Superior temporal gyrus (tissue), 1 donor: Measurements from ENCODE around the gene NR4A1.

ENCODE experiments used
- DNase-seq: peaks from one replicate; pipeline ENCODE4 v3.0.0-alpha.2; 2016; ENCODE audit errors: extremely low spot score

Gene NR4A1

DNA sequence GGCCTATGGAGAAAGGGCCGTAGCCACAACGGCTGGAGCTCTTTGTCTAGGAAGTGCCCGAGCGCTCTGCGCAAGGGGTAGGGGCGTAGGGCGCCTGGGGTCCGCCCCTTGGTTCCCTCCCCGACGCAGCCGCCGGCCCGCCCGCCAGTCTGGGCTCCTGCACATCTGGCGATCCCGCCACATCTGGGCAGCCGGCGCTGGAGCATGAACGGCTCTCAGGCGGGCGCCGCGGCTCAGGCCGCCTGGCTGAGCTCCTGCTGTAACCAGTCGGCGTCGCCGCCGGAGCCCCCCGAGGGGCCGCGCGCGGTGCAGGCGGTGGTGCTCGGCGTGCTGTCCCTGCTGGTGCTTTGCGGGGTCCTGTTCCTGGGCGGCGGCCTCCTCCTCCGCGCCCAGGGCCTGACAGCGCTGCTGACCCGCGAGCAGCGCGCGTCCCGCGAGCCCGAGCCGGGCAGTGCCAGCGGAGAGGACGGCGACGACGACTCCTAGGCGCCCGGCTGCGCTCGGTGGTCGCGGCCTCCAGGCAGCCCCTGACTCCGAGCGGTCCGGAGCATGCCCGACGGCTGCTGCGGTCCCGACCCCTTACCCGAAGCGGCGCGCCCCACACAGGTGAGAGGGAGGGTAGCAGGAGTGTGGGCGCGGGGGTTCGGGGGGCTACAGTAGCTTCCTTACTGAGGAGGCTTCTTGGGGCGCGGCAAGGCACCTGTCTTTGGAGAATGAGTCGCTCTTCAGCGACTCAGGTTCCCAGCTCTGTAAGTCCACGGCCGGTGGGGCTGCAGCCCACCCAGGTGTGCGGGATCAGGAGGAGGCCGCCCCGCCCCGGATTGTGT is 28.5 kb downstream of the NR4A1 start, which contains the start of gene SMIM41:
Gene SMIM41, plus strand, starts transcription at position 129 of the 827 bp plus-strand sequence. Its CDS starts 76 bp downstream, at position 205.
- no peak for DNase-seq

DNA sequence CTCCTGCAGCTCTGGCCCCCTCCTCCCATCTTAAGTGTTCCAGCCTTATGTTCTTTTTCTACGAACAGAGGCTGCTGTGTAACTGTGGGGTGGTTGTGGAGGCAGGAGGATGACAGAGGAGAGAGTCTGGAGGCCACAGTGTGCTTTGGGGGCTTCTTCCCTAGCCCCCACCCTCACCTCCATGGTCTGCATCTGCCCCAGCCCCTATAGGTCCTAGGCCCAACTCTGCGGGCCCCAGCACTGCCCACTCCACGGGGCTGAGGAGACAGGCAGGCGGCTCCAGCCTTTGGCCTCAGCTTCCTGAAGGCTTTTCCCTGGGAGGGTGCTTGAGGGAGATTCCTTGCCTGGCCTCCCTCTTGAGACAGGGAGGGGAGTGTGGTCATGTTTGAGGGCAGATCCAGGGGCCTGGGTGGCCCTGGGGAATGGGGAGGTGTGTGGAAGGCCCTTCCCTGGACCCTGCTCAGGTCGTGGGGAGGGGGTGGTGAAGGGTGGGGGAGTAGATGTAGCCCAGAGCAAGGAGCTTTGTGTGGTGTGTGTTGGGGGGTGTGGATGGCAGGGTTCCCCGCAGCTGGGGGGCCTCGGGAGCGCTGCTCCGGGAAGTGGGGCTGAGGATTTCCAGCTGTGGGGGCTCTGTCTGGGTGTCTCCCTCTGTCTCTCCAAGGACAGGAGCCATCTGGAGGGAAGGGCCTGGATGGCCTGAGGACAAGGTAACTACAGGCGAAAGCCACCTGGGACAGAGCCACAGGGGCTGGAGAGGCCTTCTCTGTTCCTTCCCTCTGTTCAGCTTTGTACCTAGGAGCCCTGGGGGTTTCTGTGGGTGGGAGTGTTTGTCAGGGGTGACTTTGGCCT is 29.4 kb downstream of the NR4A1 start:
- DNase-seq: no peak

- no peak for DNase-seq
These were observed 30.1 kb downstream of the NR4A1 start for GRCh38 chr12:52081263-52081733.

DNA sequence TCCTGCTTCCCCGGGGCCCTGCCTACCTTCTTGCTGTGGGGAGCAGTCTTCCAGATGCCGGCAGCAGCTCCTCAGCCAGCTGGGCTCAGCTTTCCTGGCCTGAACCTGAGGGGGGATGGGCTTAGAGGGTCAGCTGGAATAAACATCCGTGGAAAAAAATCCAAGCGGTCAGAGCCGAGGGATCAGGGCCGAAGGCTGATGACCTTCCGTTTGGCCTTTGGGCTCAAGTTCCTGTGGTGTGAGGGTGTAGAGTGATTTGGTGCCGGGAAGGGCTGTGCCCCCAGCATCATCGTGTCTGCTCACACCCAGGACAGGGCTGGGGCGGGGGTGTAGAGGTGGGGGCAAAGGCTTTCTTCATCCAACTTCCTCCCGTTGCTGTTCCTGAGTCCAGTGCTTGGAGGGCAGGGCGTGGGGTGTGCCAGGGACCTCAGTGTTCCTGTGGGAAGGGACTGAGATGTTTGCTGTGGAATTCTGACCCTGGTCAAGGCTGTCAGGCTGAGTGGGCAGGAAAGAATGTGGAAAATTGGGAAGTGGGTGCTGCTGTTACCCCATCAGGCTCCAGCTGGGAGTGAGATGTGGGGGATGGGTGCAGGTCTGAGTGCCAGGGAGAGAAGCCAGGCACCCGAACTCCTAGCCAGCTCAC is 30.9 kb downstream of the NR4A1 start:
- no peak for DNase-seq

DNA sequence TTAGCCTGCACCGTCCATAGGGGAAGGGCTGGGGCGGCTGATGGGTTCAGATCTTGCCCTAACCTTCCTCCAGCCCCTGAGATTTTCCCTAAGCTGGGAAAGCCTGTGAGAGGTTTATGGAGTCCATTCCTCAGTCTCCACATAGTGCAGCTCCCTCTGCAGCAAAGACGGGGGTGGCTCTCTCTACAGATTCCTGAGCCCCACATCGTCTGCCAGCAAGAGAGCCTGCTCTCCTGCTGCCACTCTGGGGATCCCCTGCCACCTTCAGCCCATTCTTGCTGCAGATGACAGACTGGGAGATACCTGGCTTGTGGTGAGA is 31.4 kb downstream of the NR4A1 start:
- no peak for DNase-seq

GRCh38 chr12:52082988-52083637 is 31.9 kb downstream of the NR4A1 start:
- peak; percentile 77 for DNase-seq

DNA sequence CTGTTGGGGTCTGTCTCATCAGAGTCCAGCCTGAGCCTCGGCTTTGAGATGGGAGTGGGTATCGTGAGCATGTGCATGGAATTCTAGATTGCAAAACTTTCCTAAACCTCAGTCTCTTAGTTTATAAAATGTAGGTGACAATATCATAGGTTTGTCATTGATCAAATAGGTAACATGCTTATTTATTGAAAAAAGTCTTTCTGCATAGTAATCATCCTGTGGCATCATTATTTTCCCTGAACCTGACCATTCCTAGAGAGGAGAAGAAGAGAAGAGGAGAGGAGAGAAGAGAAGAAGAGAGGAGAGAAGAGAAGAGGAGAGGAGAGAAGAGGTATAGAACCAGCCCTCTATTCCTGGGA is 32.4 kb downstream of the NR4A1 start:
- no peak for DNase-seq

DNA sequence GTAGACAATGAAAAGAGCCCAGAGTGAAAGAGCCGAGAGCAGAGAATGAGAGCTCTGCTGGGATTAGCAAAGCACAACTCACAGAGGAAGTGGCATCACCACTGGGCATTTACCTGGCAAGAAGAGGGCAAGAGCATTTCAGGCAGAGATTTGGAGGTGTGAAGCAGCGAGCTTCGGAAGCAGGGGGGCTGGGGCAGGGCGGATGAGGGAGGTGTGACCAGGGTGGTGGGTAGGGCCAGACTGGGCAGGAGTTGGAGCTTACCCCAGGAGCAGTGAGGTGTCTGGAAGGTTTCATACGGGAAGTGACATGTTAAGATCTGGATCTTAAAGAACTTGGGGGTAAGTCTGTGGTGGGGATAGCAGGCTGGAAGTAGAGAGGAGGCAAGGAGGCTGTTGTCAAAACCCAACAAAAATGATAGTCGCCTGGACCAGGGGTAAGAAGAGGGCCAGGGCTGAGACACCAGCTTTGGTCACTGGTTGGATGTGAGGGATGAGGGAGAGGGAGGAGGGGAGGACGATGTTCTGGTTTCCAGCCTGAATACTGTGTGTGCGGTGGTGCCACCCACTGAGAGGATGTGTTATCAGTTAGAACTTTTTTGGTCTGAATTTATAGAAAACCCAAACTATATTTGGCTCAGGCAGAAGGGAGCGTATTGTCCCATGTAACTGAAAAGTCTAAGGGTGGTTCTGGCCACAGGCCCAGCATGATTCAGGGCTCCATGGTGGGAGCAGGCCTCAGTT is 33.4 kb downstream of the NR4A1 start:
- DNase-seq: peak; percentile 40

GRCh38 chr12:52085682-52086180 is 34.5 kb downstream of the NR4A1 start:
- no peak for DNase-seq

- no peak for DNase-seq
These were observed 35.1 kb downstream of the NR4A1 start for GRCh38 chr12:52086366-52086765.

GRCh38 chr12:52086944-52087835 is 35.9 kb downstream of the NR4A1 start:
- DNase-seq: no peak

DNA sequence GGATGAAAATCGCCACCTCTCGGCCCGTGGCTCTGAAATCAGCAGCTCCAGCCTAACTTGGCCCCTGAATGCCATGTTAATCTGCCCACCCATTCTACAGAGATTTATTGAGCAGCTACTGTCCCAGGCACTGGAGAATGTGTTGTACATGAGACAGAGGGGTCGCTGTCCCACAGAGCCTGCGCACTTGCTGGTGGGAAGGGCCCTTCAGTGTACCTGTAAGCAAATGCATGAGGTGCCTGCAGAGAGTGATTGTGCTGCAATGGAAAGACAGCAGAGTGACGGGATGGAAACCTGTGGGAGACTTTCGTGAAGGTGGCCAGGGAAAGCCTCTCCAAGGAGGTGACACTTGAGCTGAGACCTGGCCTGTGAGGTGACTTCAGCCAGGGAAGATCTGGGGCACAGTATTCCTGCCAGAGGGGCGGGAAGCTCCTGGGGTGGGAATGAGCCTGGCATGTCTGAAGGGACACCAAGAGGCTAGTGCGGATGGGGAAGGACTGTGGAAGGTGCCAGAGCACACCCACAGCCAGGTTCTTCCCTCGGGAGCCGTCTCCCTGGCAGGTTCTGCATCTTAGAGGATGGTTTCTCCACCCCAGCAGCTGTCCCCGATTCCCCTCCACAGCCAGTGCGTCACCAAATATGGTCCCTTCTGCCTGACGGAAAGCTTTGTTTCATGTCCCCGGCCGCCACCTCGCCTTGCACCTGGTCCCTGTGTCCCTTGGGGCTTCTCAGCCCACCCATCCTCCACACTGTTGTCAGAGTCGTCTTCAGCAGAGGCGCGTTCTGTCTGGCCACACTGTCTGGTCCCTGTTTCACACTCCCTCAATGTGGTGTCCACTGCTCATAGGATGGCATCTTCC is 36.9 kb downstream of the NR4A1 start:
- no peak for DNase-seq

GRCh38 chr12:52089491-52089890 is 38.2 kb downstream of the NR4A1 start:
- DNase-seq: no peak

- DNase-seq: no peak
These were observed 39.0 kb downstream of the NR4A1 start for GRCh38 chr12:52090291-52090690.

DNA sequence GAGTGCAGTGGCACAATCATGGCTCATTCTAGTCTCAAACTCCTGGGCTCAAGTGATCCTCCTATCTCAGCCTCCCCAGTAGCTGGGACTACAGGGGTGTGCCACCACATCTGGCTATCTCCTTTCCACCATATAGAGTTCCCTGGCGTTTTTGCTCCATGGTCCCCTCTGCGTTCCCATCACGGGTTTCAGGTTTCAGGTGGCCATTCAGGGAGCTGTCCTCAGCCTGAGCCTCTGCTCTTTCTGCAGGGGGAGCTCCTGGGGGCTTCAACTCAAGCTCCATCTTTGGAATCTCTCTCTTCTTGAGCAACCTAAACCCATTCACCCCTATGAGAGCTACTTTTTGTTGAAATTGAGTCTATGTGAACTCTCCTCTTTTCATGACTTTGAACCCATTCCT is 39.8 kb downstream of the NR4A1 start:
- DNase-seq: no peak

DNA sequence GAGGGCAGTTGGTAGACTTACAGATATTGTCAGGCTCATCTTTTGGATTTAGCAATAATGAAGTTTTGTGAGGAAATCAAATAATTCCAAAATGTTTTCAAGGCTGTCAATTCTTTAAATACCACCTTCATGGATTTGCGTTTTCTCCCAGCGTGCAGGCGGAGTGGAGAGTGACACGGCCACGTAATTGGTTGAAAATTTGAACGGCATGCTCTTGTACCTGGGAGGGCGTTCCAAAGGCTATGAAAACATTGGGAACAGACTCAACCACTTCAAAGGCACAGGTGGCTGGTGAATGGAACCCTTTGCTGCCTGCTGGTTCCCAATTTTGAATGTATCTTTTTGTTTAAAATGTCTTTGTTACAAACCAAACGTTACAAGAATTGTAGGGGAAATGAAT is 40.6 kb downstream of the NR4A1 start:
- no peak for DNase-seq

DNA sequence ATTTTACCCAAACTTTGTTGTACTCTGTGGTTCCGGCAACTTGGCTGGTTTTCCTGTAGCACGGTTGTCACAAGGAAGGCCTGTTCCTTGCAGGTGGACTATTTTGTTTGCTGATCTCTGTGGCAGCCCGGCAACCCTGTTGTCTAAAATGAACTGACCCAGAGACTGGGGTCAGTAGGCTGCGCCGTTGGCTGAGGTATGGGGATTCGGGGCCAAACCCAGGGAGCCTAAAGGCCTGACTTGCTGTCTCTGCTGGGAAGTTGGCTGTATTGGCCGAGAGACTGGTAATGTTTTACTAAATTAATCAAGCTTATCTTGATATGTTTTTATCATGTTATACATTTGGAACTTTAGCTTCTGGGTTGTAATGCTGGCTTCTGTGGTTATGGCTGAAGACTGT is 42.1 kb downstream of the NR4A1 start:
- no peak for DNase-seq

DNA sequence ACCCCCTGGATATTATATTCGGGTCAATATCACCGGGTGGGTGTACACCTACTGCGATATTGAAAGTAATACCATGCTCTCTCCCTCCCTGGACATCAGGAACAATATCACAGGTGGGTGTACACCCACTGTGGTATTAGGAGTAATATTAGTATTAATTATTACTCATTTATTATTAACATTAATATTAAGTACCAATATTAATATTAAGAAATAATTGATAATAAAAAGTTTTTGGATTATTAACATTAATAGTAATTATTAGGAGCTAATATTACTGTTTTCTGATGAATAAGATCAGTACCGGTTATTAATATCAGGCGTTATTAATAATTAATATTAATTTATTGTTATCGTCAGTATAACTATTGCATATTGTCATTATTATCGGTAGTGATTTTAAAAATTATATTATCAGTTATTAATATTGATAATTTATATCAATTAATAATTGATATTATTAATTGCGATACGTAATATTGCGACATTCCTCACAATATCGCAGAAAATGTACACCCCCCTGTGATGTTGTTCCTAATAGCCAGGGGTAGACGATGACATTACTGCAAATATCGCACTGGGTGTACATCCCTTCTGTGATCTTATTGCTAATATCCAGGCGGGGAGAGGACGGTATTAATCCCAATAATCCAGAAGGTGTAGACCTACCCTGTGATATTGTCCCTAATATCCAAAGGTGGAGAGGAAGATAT is 45.2 kb downstream of the NR4A1 start:
- no peak for DNase-seq
